ENCODE data around the gene CASP3.

DNA sequence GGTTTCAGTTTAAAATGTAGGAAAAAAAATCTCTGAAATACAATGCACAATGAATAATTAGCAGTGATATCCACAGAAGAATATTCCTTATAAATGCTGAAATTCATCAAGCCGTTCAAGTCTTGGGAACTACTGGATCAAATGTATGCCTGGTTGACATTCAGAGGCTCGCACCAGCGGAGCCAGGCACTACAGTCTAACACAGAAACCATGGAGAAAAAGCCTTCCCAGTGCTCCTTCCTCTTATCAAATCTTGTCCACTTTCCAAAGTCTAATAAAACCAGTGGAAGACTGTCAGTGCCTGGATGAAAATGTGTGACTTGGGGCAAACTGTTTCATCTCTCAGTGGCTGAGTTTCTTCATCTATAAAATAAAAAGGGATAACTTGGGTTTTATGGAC lies 48.7 kb upstream of the CASP3 start:
- no peak for TF ChIP-seq POLR2A (IDR thresholded peaks at IDR 0.05)
- TF ChIP-seq, protein P1, sequence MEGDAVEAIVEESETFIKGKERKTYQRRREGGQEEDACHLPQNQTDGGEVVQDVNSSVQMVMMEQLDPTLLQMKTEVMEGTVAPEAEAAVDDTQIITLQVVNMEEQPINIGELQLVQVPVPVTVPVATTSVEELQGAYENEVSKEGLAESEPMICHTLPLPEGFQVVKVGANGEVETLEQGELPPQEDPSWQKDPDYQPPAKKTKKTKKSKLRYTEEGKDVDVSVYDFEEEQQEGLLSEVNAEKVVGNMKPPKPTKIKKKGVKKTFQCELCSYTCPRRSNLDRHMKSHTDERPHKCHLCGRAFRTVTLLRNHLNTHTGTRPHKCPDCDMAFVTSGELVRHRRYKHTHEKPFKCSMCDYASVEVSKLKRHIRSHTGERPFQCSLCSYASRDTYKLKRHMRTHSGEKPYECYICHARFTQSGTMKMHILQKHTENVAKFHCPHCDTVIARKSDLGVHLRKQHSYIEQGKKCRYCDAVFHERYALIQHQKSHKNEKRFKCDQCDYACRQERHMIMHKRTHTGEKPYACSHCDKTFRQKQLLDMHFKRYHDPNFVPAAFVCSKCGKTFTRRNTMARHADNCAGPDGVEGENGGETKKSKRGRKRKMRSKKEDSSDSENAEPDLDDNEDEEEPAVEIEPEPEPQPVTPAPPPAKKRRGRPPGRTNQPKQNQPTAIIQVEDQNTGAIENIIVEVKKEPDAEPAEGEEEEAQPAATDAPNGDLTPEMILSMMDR (IDR thresholded peaks at IDR 0.05): no peak
